ENCODE measurements around the gene EPHA1. TPM values are rescaled to one million over a fixed set of nuclear protein-coding genes. Genes with fewer than 3 reads are reported as not detected.

EPHA1 gene
- total RNA-seq, 1 experiment from 2014 or later: 0.20 TPM

- DNase-seq (ENCODE audit: low read depth): no peak
Measured at GRCh38 chr7:143351060-143351459, 57.6 kb downstream of the EPHA1 start.

GRCh38 chr7:143347950-143348349, 60.7 kb downstream of the EPHA1 start:
- DNase-seq (ENCODE audit: low read depth): no peak

- DNase-seq (ENCODE audit: low read depth): no peak
Measured at GRCh38 chr7:143346018-143346417, 62.6 kb downstream of the EPHA1 start.

- DNase-seq (ENCODE audit: low read depth): no peak
Measured at GRCh38 chr7:143345428-143345900, 63.2 kb downstream of the EPHA1 start.

GRCh38 chr7:143343596-143343995, 65.1 kb downstream of the EPHA1 start:
- no peak for DNase-seq (ENCODE audit: low read depth)

- DNase-seq (ENCODE audit: low read depth): no peak
Measured at GRCh38 chr7:143341842-143342241, 66.8 kb downstream of the EPHA1 start.

Other genes starting within 250 kb of the EPHA1 start
- not detected in 2 replicates for gene TAS2R39, start 225.4 kb downstream of the EPHA1 start, total RNA-seq (2014; rRNA removed; shearing (Covaris generic))
- not detected in 2 replicates for gene TAS2R40, start 186.8 kb downstream of the EPHA1 start, total RNA-seq (2014; rRNA removed; shearing (Covaris generic))
- 127 and 133 TPM in 2 replicates for gene GSTK1, start 145.4 kb downstream of the EPHA1 start, total RNA-seq (2014; rRNA removed; shearing (Covaris generic))
- gene TMEM139, start 123.9 kb downstream of the EPHA1 start, total RNA-seq (2014; rRNA removed; shearing (Covaris generic)): 0.07 TPM in 1 of 2 replicates, not detected in the other
- 22.5 and 31.2 TPM in 2 replicates for gene CASP2, start 120.5 kb downstream of the EPHA1 start, total RNA-seq (2014; rRNA removed; shearing (Covaris generic))
- not detected in 2 replicates for gene CLCN1, start 92.7 kb downstream of the EPHA1 start, total RNA-seq (2014; rRNA removed; shearing (Covaris generic))
- 0.79 and 1.5 TPM in 2 replicates for gene FAM131B, start 46.1 kb downstream of the EPHA1 start, total RNA-seq (2014; rRNA removed; shearing (Covaris generic))
- gene ZYX, start 27.5 kb downstream of the EPHA1 start, total RNA-seq (2014; rRNA removed; shearing (Covaris generic)): 75.9 and 108 TPM in 2 replicates
- not detected in 2 replicates for gene TAS2R60, start 34.6 kb upstream of the EPHA1 start, total RNA-seq (2014; rRNA removed; shearing (Covaris generic))
- gene TAS2R41, start 69.0 kb upstream of the EPHA1 start, total RNA-seq (2014; rRNA removed; shearing (Covaris generic)): not detected in 2 replicates
- 0.27 TPM in 1 of 2 replicates, not detected in the other for gene CTAGE15, start 162.9 kb upstream of the EPHA1 start, total RNA-seq (2014; rRNA removed; shearing (Covaris generic))
- gene TCAF2, start 212.1 kb upstream of the EPHA1 start, total RNA-seq (2014; rRNA removed; shearing (Covaris generic)): 2.3 and 3.9 TPM in 2 replicates